ENCODE results near the gene SUPT6H. TPM values are rescaled to one million over a fixed set of nuclear protein-coding genes. Genes with fewer than 3 reads are reported as not detected.
A peak's percentile ranks its signal among the peaks of the same experiment; 100 is the strongest.

The SUPT6H gene
- polyA plus RNA-seq, 4 donors, result 26.4 to 69.7 (median 29.0) TPM

- no peaks in the 10 kb centered on the region for H3K27me3 ChIP-seq (ENCODE audit: control insufficient read depth in 3 of 3, insufficient read depth in 3 of 3, low read length in 3 of 3)
- peak overlapping the region; percentile 67 to 99 (median 73) for H3K27ac ChIP-seq (ENCODE audit: low read depth in 1 of 3, low read length in 2 of 3)
- WGBS, 3 donors, result 1% methylated on average over 34 to 45 of the region's 45 CpGs
- peaks cover 0 to 37% (median 2%) of the 10 kb centered on the region in 3 donors for H3K4me1 ChIP-seq (ENCODE audit: control insufficient read depth in 3 of 3, insufficient read depth in 2 of 3, low read depth in 1 of 3, low read length in 2 of 3)
- peaks cover 5 to 39% (median 11%) of the 10 kb centered on the region in 3 donors for H3K36me3 ChIP-seq (ENCODE audit: control insufficient read depth in 3 of 3, insufficient read depth in 2 of 3, low read depth in 1 of 3, low read length in 3 of 3)
- peak overlapping the region; percentile 38 to 60 (median 52) for H3K4me3 ChIP-seq (ENCODE audit: low read depth in 1 of 3, low read length in 3 of 3)
- DNase-seq (peak; percentile 64 to 86), FAIRE-seq (no peak)
- H3K9me3 ChIP-seq (ENCODE audit: control insufficient read depth in 2 of 2, insufficient read depth in 1 of 2, low read depth in 1 of 2, low read length in 1 of 2), result no peaks in the 10 kb centered on the region
These were observed 63.7 kb downstream of the SUPT6H start for GRCh38 chr17:28725660-28726225.

GRCh38 chr17:28726226-28726626 is 64.2 kb downstream of the SUPT6H start, which contains the start of gene TLCD1:
TLCD1 (minus strand) TSS chr17:28726233; CDS start chr17:28726097, 136 bp downstream.
- H3K27ac ChIP-seq (ENCODE audit: low read depth in 1 of 3, low read length in 2 of 3), result peak within 1 kb of the TSS; percentile 72 to 99 (median 79)
- no peaks in the 10 kb centered on the region for H3K27me3 ChIP-seq (ENCODE audit: control insufficient read depth in 3 of 3, insufficient read depth in 3 of 3, low read length in 3 of 3)
- 0 to 1% (median 0%) methylated on average over 9 to 49 of the region's 49 CpGs for WGBS, 3 donors
- peaks cover 5 to 34% (median 8%) of the 10 kb centered on the region in 3 donors for H3K36me3 ChIP-seq (ENCODE audit: control insufficient read depth in 3 of 3, insufficient read depth in 2 of 3, low read depth in 1 of 3, low read length in 3 of 3)
- H3K4me3 ChIP-seq (ENCODE audit: low read depth in 1 of 3, low read length in 3 of 3), result peak within 1 kb of the TSS; percentile 38 to 60 (median 52)
- peaks cover 0 to 32% (median 2%) of the 10 kb centered on the region in 3 donors for H3K4me1 ChIP-seq (ENCODE audit: control insufficient read depth in 3 of 3, insufficient read depth in 2 of 3, low read depth in 1 of 3, low read length in 2 of 3)
- FAIRE-seq (no peak), DNase-seq (peak; percentile 74 to 94)
- H3K9me3 ChIP-seq (ENCODE audit: control insufficient read depth in 2 of 2, insufficient read depth in 1 of 2, low read depth in 1 of 2, low read length in 1 of 2), result no peaks in the 10 kb centered on the region

GRCh38 chr17:28726627-28727491 is 64.9 kb downstream of the SUPT6H start:
- 0% methylated on average over 53 to 57 of the region's 57 CpGs for WGBS, 3 donors
- Histone ChIP-seq H3K27me3 (ENCODE audit: control insufficient read depth in 3 of 3, insufficient read depth in 3 of 3, low read length in 3 of 3) (no peaks in the 10 kb centered on the region), H3K9me3 (ENCODE audit: control insufficient read depth in 2 of 2, insufficient read depth in 1 of 2, low read depth in 1 of 2, low read length in 1 of 2) (no peaks in the 10 kb centered on the region), H3K36me3 (ENCODE audit: control insufficient read depth in 3 of 3, insufficient read depth in 2 of 3, low read depth in 1 of 3, low read length in 3 of 3) (peaks cover 5 to 30% (median 8%) of the 10 kb centered on the region in 3 donors), H3K4me1 (ENCODE audit: control insufficient read depth in 3 of 3, insufficient read depth in 2 of 3, low read depth in 1 of 3, low read length in 2 of 3) (peaks cover 0 to 27% (median 0%) of the 10 kb centered on the region in 3 donors), H3K27ac (ENCODE audit: low read depth in 1 of 3, low read length in 2 of 3) (peak overlapping the region; percentile 72 to 99 (median 79)), H3K4me3 (ENCODE audit: low read depth in 1 of 3, low read length in 3 of 3) (peak overlapping the region; percentile 38 to 60 (median 52))
- FAIRE-seq (no peak), DNase-seq (peak; percentile 94 to 97)

GRCh38 chr17:28728364-28729200 is 66.6 kb downstream of the SUPT6H start, which contains the start of gene NEK8:
NEK8 (plus strand) TSS chr17:28728788; CDS start chr17:28728814, 26 bp downstream.
- peak within 1 kb of the TSS; percentile 41 to 65 (median 60) for H3K4me3 ChIP-seq (ENCODE audit: low read depth in 1 of 3, low read length in 3 of 3)
- no peaks in the 10 kb centered on the region for H3K27me3 ChIP-seq (ENCODE audit: control insufficient read depth in 3 of 3, insufficient read depth in 3 of 3, low read length in 3 of 3)
- WGBS, 3 donors, result 0% methylated on average over 56 to 64 of the region's 64 CpGs
- H3K36me3 ChIP-seq (ENCODE audit: control insufficient read depth in 3 of 3, insufficient read depth in 2 of 3, low read depth in 1 of 3, low read length in 3 of 3), result peaks cover 1 to 14% (median 2%) of the 10 kb centered on the region in 3 donors
- peak; percentile 98 for DNase-seq
- FAIRE-seq, result no peak
- no peaks in the 10 kb centered on the region for H3K9me3 ChIP-seq (ENCODE audit: control insufficient read depth in 2 of 2, insufficient read depth in 1 of 2, low read depth in 1 of 2, low read length in 1 of 2)
- H3K27ac ChIP-seq (ENCODE audit: low read depth in 1 of 3, low read length in 2 of 3), result peak within 1 kb of the TSS; percentile 85 to 99 (median 99)
- H3K4me1 ChIP-seq (ENCODE audit: control insufficient read depth in 3 of 3, insufficient read depth in 2 of 3, low read depth in 1 of 3, low read length in 2 of 3), result peaks cover 0 to 16% (median 0%) of the 10 kb centered on the region in 3 donors

- DNase-seq (no peak), FAIRE-seq (no peak)
- H3K36me3 ChIP-seq (ENCODE audit: control insufficient read depth in 3 of 3, insufficient read depth in 2 of 3, low read depth in 1 of 3, low read length in 3 of 3), result peaks cover 0 to 14% (median 0%) of the 10 kb centered on the region in 3 donors
- H3K9me3 ChIP-seq (ENCODE audit: control insufficient read depth in 2 of 2, insufficient read depth in 1 of 2, low read depth in 1 of 2, low read length in 1 of 2), result no peaks in the 10 kb centered on the region
- H3K27ac ChIP-seq (ENCODE audit: low read depth in 1 of 3, low read length in 2 of 3), result peak overlapping the region in 1 of 3 donors; percentile 2
- H3K4me1 ChIP-seq (ENCODE audit: control insufficient read depth in 3 of 3, insufficient read depth in 2 of 3, low read depth in 1 of 3, low read length in 2 of 3), result peaks cover 0 to 15% (median 0%) of the 10 kb centered on the region in 3 donors
- H3K27me3 ChIP-seq (ENCODE audit: control insufficient read depth in 3 of 3, insufficient read depth in 3 of 3, low read length in 3 of 3), result no peaks in the 10 kb centered on the region
- 62 to 75% (median 69%) methylated on average over 11 of the region's 11 CpGs for WGBS, 3 donors
- H3K4me3 ChIP-seq (ENCODE audit: low read depth in 1 of 3, low read length in 3 of 3), result no peak overlapping the region
These were observed 67.9 kb downstream of the SUPT6H start for GRCh38 chr17:28729950-28730330.

- Histone ChIP-seq H3K27me3 (ENCODE audit: control insufficient read depth in 3 of 3, insufficient read depth in 3 of 3, low read length in 3 of 3) (no peaks in the 10 kb centered on the region), H3K27ac (ENCODE audit: low read depth in 1 of 3, low read length in 2 of 3) (no peak overlapping the region), H3K4me1 (ENCODE audit: control insufficient read depth in 3 of 3, insufficient read depth in 2 of 3, low read depth in 1 of 3, low read length in 2 of 3) (peaks cover 0 to 4% (median 0%) of the 10 kb centered on the region in 3 donors), H3K4me3 (ENCODE audit: low read depth in 1 of 3, low read length in 3 of 3) (no peak overlapping the region), H3K9me3 (ENCODE audit: control insufficient read depth in 2 of 2, insufficient read depth in 1 of 2, low read depth in 1 of 2, low read length in 1 of 2) (no peaks in the 10 kb centered on the region), H3K36me3 (ENCODE audit: control insufficient read depth in 3 of 3, insufficient read depth in 2 of 3, low read depth in 1 of 3, low read length in 3 of 3) (peaks cover 0 to 25% (median 0%) of the 10 kb centered on the region in 3 donors)
- WGBS, 3 donors, result 75 to 95% (median 91%) methylated on average over 1 of the region's 1 CpG
- no peak for DNase-seq
- FAIRE-seq, result no peak
These were observed 71.3 kb downstream of the SUPT6H start for GRCh38 chr17:28733346-28733745.

- FAIRE-seq, result no peak
- Histone ChIP-seq H3K9me3 (ENCODE audit: control insufficient read depth in 2 of 2, insufficient read depth in 1 of 2, low read depth in 1 of 2, low read length in 1 of 2) (no peaks in the 10 kb centered on the region), H3K27me3 (ENCODE audit: control insufficient read depth in 3 of 3, insufficient read depth in 3 of 3, low read length in 3 of 3) (no peaks in the 10 kb centered on the region), H3K4me3 (ENCODE audit: low read depth in 1 of 3, low read length in 3 of 3) (no peak overlapping the region), H3K4me1 (ENCODE audit: control insufficient read depth in 3 of 3, insufficient read depth in 2 of 3, low read depth in 1 of 3, low read length in 2 of 3) (no peaks in the 10 kb centered on the region), H3K36me3 (ENCODE audit: control insufficient read depth in 3 of 3, insufficient read depth in 2 of 3, low read depth in 1 of 3, low read length in 3 of 3) (peaks cover 0 to 30% (median 0%) of the 10 kb centered on the region in 3 donors), H3K27ac (ENCODE audit: low read depth in 1 of 3, low read length in 2 of 3) (no peak overlapping the region)
- DNase-seq, result no peak
- WGBS, 3 donors, result 87 to 91% (median 91%) methylated on average over 10 of the region's 10 CpGs
These were observed 72.8 kb downstream of the SUPT6H start for GRCh38 chr17:28734712-28735241.

Measured in small intestine (tissue), 7 donors.